Aorta (tissue), 5 donors: ENCODE measurements around the gene SCFD2. TPM values are rescaled to one million over a fixed set of nuclear protein-coding genes. Genes with fewer than 3 reads are reported as not detected.
"Not testable (repeated sequence)": the region's sequence is repeated elsewhere in the genome, so short reads cannot be mapped to it uniquely, and the experiment has no call there.

ENCODE experiments used
- ATAC-seq: fragments of 200-7000 bp; cut with Tn5 transposase; one replicate; pipeline ENCODE4 v1.9.1; 2022; ENCODE audit warnings: moderate library complexity; ENCODE audit not compliant: low FRiP score
- DNase-seq, 2 donors: peaks; one replicate each; pipeline ENCODE4 v3.0.0-alpha.2; 2020
- H3K27ac ChIP-seq, 2 donors: one replicate each; pipeline ENCODE4 v1.5.1; 2013; ENCODE audit warnings: low read length in 2 of 2, mild to moderate bottlenecking in 2 of 2, moderate library complexity in 2 of 2, control low read depth in 1 of 2, inconsistent platforms in 1 of 2, low read depth in 1 of 2
- H3K27me3 ChIP-seq, 2 donors: one replicate each; pipeline ENCODE4 v1.6.1; 2013; ENCODE audit warnings: control low read depth in 1 of 2, low read length in 1 of 2, mild to moderate bottlenecking in 1 of 2, moderate library complexity in 1 of 2; ENCODE audit not compliant: insufficient read depth in 2 of 2, control insufficient read depth in 1 of 2
- H3K36me3 ChIP-seq, 2 donors: one replicate each; pipeline ENCODE4 v1.6.1; 2013; ENCODE audit warnings: control low read depth in 1 of 2, low read length in 1 of 2, mild to moderate bottlenecking in 1 of 2; ENCODE audit not compliant: insufficient read depth in 2 of 2, control insufficient read depth in 1 of 2
- H3K4me1 ChIP-seq, 2 donors: one replicate each; pipeline ENCODE4 v1.6.1; 2013; ENCODE audit warnings: low read length in 2 of 2, control low read depth in 1 of 2, mild to moderate bottlenecking in 1 of 2, moderate library complexity in 1 of 2; ENCODE audit not compliant: insufficient read depth in 2 of 2, control insufficient read depth in 1 of 2
- H3K4me3 ChIP-seq, 2 donors: one replicate each; pipeline ENCODE4 v1.5.1; 2013; ENCODE audit warnings: low read length in 2 of 2, control low read depth in 1 of 2, mild to moderate bottlenecking in 1 of 2
- H3K9me3 ChIP-seq: one replicate; pipeline ENCODE4 v1.6.1; 2013; ENCODE audit warnings: mild to moderate bottlenecking, low read length; ENCODE audit not compliant: control insufficient read depth
- WGBS, 2 donors: extraction: QIAGEN DNeasy Blood & Tissue Kit; methylation state at CpG; one replicate each; pipeline ENCODE4 v1.1.7; 2013; 5-methylcytosine and 5-hydroxymethylcytosine counted together
- intact Hi-C, 2 donors: fragments of 100-400 bp; cut with DNase I; formaldehyde crosslinking; loops; one replicate each; pipeline versions ENCODE4 v1.14.2 to v1.15.0; 2022
- polyA plus RNA-seq, 2 donors: library from polyadenylated mRNA; stranded (reverse); fragments of 200-250 nt; gene quantifications; one replicate each; pipeline ENCODE4 v1.2.3, GENCODE V29; 2013
- total RNA-seq, 2 donors: library from RNA; stranded (reverse); fragmentation: NEBNext Ultra II Directional; extraction: Animal tissue kit (Norgen Biotek cat#: 25700); gene quantifications; one replicate each; pipeline ENCODE4 v1.2.1, GENCODE V29; 2021
- donor health status: healthy with polysubstance abuse.
- donor health status: Bipolar disorder and iron deficiency.
- donor health status: DM: no; HTN: no; CAD: no.
- donor health status: DM: no; HTN: no; CAD: no.
- donor health status: DM: yes; HTN: yes; CAD: no.

SCFD2 gene
- total and polyA plus RNA-seq, 4 donors: 3.5 to 19.2 (median 10.3) TPM

DNA sequence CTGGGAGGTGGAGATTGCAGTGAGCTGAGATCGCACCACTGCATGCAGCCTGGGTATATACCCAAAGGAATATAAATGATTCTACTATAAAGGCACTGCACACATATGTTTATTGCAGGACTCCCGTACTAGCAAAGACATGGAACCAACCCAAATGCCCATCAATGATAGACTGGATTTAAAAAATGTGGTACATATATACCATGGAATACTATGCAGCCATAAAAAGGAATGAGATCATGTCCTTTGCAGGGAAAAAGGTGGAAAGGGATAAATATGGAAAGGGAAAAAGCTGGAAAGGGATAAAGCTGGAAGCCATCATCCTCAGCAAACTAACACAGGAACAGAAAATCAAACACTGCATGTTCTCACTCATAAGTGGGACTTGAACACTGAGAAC lies 308.8 kb downstream of the SCFD2 start:
- H3K27me3 ChIP-seq, H3K4me1 ChIP-seq, DNase-seq, H3K9me3 ChIP-seq, H3K36me3 ChIP-seq, H3K4me3 ChIP-seq, ATAC-seq: not testable (repeated sequence)
- H3K27ac ChIP-seq: peak overlapping the region in 1 of 2 donors; percentile 33
- intact Hi-C loops: loop anchor here in 1 of 2 donors (2.0 to 5.0 kb wide), 2 partner anchors 35 to 132 kb away; no protein-coding TSS in a partner anchor
- WGBS, 2 donors: 79 to 96% methylated on average over 2 of the region's 2 CpGs

DNA sequence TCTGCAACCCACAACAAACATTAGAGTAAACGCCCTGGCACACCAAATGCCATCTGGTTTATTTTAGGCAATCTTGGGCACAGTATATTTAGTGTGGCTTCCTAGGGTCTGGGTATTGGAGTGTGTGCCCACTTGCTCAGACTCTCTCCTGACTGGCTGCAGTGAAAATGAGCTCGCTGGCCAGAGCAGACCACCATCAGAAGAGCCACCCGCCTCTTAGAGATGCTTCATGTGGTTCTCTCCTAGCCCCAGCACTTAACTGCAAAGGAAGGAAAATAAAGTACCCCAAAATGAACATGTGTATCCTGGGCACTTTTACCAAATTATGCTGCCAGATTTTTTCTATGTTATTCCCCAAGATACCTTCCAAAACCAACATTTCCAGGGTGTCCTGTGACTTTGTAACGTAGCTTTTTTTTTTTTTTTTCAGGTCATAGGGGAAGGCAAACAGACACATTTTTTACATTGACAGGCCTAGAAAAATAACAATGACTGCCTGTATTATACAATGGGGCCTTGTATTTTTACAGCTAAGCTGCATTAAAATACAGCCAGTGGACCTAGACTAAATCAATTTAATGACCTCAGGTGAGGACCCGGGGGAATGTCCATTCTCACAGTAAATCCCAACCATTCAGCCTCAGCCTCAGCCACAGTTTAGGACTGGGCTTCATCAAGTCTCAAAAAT lies 310.0 kb downstream of the SCFD2 start:
- peak overlapping the region; percentile 36 to 97 for H3K27ac ChIP-seq
- H3K36me3 ChIP-seq: no peaks in the 10 kb centered on the region
- H3K4me3 ChIP-seq: no peak overlapping the region
- ATAC-seq (peak; percentile 44), DNase-seq (no peak)
- intact Hi-C loops: loop anchor here in 1 of 2 donors (2.0 to 5.0 kb wide), 2 partner anchors 34 to 133 kb away; no protein-coding TSS in a partner anchor
- H3K27me3 ChIP-seq: no peaks in the 10 kb centered on the region
- H3K4me1 ChIP-seq: peaks cover 0 to 6% of the 10 kb centered on the region in 2 donors
- H3K9me3 ChIP-seq: no peaks in the 10 kb centered on the region
- WGBS, 2 donors: 13 to 17% methylated on average over 5 of the region's 5 CpGs

DNA sequence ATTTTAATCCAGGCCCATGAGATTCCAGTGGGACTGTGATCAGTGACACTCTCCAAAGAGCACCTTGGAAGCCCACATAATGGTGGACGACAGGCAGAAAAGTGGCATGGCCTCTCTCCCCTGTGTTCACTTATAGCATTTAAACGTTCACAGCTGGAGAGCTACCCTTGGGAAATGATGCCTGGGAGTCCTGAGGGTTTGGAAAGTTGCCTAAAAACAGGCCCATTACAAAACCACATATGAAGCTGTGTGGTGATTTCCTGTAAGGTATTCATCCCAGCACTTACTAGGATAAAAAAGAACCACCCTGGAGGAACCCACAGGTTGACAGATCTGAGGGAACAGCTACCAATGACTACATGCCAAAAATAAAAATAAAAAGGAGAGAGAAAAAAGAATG lies 310.6 kb downstream of the SCFD2 start:
- intact Hi-C loops: loop anchor here in 1 of 2 donors (5.0 kb wide), 1 partner anchor 33 kb away; no protein-coding TSS in a partner anchor
- Histone ChIP-seq H3K27ac (peak overlapping the region; percentile 36 to 97), H3K4me1 (peaks cover 0 to 6% of the 10 kb centered on the region in 2 donors), H3K9me3 (no peaks in the 10 kb centered on the region), H3K36me3 (no peaks in the 10 kb centered on the region), H3K4me3 (no peak overlapping the region), H3K27me3 (no peaks in the 10 kb centered on the region)
- ATAC-seq: peak; percentile 23
- 7 to 18% methylated on average over 2 of the region's 2 CpGs for WGBS, 2 donors
- DNase-seq: no peak

DNA sequence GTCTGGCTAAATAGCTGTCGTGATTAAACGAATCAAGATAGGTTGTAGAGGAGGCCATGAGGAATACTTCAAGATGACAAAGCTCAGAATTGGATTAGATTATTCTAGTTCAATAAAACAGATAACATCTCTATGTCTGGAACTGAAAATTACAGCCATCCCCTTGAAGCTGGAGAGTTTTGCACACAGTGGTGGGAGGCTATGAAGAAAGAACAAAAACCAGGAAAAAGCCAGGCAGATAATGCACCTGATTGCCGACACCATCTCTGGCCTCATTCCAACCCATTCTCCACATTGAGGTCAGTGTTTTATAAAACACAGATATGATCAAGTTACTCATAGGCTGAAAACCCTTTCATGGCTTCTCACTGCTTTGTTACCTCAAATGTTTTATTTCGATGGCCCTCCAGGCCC lies 315.5 kb downstream of the SCFD2 start:
- intact Hi-C loops: no loop called here
- WGBS, 2 donors: 80 to 82% methylated on average over 4 of the region's 4 CpGs
- Histone ChIP-seq H3K4me1 (peaks cover 0 to 5% of the 10 kb centered on the region in 2 donors), H3K27me3 (no peaks in the 10 kb centered on the region), H3K36me3 (no peaks in the 10 kb centered on the region), H3K27ac (no peak overlapping the region), H3K4me3 (no peak overlapping the region), H3K9me3 (no peaks in the 10 kb centered on the region)
- DNase-seq: no peak
- ATAC-seq: no peak

DNA sequence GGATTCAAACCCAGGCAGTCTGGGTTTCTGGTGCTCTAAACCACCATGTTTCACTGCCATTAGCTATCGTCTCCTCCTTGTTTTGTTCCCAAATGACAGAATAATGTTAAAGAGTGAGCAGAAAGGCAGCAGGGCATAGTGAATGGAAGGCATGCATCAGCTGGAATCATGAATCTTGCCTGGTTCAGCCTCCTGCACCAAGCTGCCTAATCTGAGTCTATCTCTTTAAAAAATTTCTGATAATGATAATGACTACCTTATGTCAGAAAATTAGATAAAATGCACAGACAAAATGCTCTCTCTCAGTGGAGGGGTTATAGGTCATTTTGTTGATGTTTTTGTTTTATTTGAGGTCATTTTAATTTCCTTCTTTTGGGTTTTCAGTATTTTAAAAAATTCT lies 316.3 kb downstream of the SCFD2 start:
- WGBS, 2 donors: 97 to 99% methylated on average over 1 of the region's 1 CpG
- no peak overlapping the region for H3K27ac ChIP-seq
- H3K9me3 ChIP-seq: no peaks in the 10 kb centered on the region
- DNase-seq (no peak), ATAC-seq (no peak)
- intact Hi-C loops: no loop called here
- H3K36me3 ChIP-seq: no peaks in the 10 kb centered on the region
- no peaks in the 10 kb centered on the region for H3K4me1 ChIP-seq
- no peaks in the 10 kb centered on the region for H3K27me3 ChIP-seq
- H3K4me3 ChIP-seq: no peak overlapping the region

DNA sequence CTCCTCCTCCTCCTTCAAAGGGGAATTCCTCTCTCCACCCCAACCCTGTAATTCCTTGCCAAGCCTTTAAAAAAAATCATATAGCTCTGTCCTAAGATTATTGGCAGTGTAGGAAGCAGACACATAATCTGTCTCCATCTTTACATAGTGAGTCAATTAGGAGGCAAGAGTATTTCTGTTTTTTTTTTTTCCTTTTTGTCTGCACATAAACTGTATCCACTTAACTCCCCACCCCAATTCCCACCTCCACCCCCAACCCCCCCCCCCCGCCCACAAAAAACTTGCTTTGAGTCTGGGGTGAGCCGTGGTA lies 321.3 kb downstream of the SCFD2 start:
- WGBS, 2 donors: 75 to 87% methylated on average over 2 of the region's 2 CpGs
- H3K9me3 ChIP-seq: no peaks in the 10 kb centered on the region
- DNase-seq (no peak), ATAC-seq (no peak)
- H3K27me3 ChIP-seq: no peaks in the 10 kb centered on the region
- no peak overlapping the region for H3K4me3 ChIP-seq
- H3K4me1 ChIP-seq: no peaks in the 10 kb centered on the region
- intact Hi-C loops: no loop called here
- H3K27ac ChIP-seq: no peak overlapping the region
- no peaks in the 10 kb centered on the region for H3K36me3 ChIP-seq

DNA sequence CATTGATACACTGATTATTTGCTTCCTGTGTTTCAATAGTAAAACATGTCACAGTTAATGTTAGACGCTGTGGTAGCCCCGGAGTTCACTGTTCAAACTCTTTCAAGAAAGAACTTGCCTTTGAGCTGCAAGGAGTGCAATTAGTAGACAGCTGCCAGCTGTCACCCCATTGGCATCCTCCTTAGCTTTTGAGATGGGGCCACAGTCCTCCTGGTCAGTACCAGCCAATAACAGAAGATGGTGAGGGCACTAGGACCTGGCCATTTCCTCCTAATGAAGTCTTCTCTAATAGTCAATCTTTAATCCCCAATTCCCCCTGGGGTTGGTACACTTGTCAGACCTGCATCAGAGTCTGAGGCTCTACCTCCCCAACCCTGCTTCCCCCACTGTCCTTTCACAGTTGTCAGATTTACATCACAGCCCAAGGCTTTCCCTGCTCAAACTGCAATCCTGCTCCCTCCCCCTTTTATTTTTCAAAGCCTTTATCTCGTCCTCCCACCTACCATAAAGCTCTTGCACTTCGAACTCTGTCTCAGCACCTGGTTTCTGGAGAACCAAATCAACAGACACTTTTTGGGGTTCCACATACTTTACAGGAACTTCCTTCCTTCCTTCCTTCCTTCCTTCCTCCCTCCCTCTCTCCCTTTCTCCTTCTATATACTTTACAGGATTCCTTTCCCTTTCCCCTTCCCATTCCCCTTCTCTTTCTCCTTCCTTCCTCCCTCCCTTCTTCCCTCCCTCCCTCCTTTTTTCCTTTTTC lies 321.8 kb downstream of the SCFD2 start:
- H3K27ac ChIP-seq: no peak overlapping the region
- no peak overlapping the region for H3K4me3 ChIP-seq
- H3K27me3 ChIP-seq: no peaks in the 10 kb centered on the region
- WGBS, 2 donors: 82 to 88% methylated on average over 4 of the region's 4 CpGs
- no peaks in the 10 kb centered on the region for H3K4me1 ChIP-seq
- no peaks in the 10 kb centered on the region for H3K36me3 ChIP-seq
- intact Hi-C loops: no loop called here
- H3K9me3 ChIP-seq: no peaks in the 10 kb centered on the region
- DNase-seq: no peak
- no peak for ATAC-seq

DNA sequence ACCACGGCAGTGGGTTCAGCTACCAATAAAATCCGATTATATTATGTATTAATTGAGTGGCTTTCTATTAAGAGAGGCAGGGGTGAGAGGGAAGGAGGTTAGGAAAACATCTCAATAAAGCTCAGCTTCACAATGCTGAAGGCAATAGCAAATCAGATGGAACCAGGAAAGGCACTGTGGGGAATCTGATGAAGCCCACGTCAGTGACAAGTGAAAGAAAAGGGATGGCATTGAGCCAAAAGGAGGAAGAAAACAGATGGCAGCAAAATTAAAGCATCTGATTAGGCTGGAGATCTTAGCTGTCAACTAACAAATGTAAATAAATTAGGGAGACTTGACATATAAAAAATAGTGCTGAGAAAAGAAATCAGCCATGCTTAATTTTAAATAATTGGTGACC lies 322.8 kb downstream of the SCFD2 start:
- DNase-seq (no peak), ATAC-seq (no peak)
- intact Hi-C loops: no loop called here
- Histone ChIP-seq H3K27me3 (no peaks in the 10 kb centered on the region), H3K27ac (no peak overlapping the region), H3K4me1 (no peaks in the 10 kb centered on the region), H3K4me3 (no peak overlapping the region), H3K9me3 (no peaks in the 10 kb centered on the region), H3K36me3 (no peaks in the 10 kb centered on the region)
- 75 to 76% methylated on average over 3 of the region's 3 CpGs for WGBS, 2 donors

DNA sequence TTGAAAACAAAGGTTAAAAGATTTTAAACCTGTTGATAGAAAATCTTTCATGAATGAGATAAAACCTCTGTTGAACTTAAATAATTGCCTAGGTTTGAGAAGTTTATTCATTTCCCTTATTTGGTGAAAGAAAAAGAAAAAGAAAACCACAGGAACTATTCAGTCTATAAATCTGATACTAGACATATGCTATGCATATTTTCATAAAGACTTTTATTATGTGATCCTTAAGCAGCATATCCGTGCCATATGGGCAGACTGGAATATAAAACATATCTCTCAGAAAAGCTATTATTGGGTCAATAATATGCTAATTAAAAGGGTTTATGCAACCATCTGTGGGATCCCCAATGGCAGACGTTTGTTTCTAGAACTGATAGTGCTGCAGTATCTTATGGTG lies 325.0 kb downstream of the SCFD2 start:
- intact Hi-C loops: no loop called here
- Histone ChIP-seq H3K27me3 (no peaks in the 10 kb centered on the region), H3K36me3 (no peaks in the 10 kb centered on the region), H3K4me3 (no peak overlapping the region), H3K9me3 (no peaks in the 10 kb centered on the region), H3K27ac (no peak overlapping the region), H3K4me1 (no peaks in the 10 kb centered on the region)
- ATAC-seq (no peak), DNase-seq (no peak)
- WGBS, 2 donors: 62 to 79% methylated on average over 2 of the region's 2 CpGs
